Ovary (tissue), 3 donors: ENCODE data around the gene TMEM205.

Experiments
- CTCF ChIP-seq, 3 donors: fragments of 450-650 bp in 2 of 3; fragments of 200-600 bp in 1 of 3; IDR thresholded peaks; one replicate each; pipeline versions ENCODE4 v1.5.1 to v1.8.0; 2016 to 2022; ENCODE audit warnings: antibody characterized with exemption in 3 of 3, mild to moderate bottlenecking in 1 of 3
- EP300 ChIP-seq: sonication (generic); formaldehyde crosslinking; IDR thresholded peaks from one replicate; pipeline ENCODE4 v1.6.1; 2017; ENCODE audit warnings: antibody characterized with exemption
- POLR2A ChIP-seq: fragments of 450-650 bp; IDR thresholded peaks from one replicate; pipeline ENCODE4 v1.6.1; 2017; ENCODE audit warnings: antibody characterized with exemption, mild to moderate bottlenecking, moderate library complexity
- donor health status: DM: no; HTN: no; CAD: no.

DNA sequence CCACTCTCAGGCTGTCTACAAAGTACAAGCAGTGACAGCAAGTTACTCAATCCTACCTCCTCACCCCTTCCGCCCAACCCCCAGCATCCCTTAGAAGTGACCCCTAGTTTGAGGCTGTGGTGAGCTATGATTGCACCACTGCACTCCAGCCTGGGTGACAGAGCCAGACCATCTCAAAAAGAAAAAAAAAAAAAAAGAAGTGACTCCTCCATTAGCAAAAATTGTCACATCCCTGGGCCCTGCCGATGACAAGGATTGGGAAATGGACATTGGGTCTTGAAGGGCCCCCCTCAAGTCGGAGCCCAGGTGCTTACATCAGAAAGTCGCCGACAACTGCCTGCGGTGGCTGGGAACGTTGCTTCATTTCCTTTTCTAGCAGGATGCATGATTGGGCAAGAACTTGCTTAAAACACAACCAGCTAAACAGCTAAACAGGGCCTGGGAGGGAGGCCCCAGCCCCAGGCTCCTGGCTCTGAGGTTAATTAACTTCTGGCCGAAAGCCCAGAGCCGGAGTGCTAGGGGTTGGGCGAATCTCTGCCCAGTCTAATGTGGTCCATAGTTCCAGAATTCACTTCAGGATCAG is 21.9 kb downstream of the TMEM205 start:
- TF ChIP-seq POLR2A: no peak
- no peak for TF ChIP-seq CTCF (IDR thresholded peaks at IDR 0.05)
- no peak for TF ChIP-seq EP300
